ENCODE results near the gene BAIAP2L2.
"Not testable (repeated sequence)": the region's sequence is repeated elsewhere in the genome, so short reads cannot be mapped to it uniquely, and the experiment has no call there.

The BAIAP2L2 gene

GRCh38 chr22:38129021-38129420 lies 18.5 kb upstream of the BAIAP2L2 start:
- no peak overlapping the region for H3K4me3 ChIP-seq (ENCODE audit: low read depth, low read length)

- H3K4me3 ChIP-seq (ENCODE audit: low read depth, low read length): no peak overlapping the region
Observed at GRCh38 chr22:38127869-38128268, 17.4 kb upstream of the BAIAP2L2 start.

- H3K4me3 ChIP-seq (ENCODE audit: low read depth, low read length): no peak overlapping the region
Observed at GRCh38 chr22:38126928-38127668, 16.6 kb upstream of the BAIAP2L2 start.

DNA sequence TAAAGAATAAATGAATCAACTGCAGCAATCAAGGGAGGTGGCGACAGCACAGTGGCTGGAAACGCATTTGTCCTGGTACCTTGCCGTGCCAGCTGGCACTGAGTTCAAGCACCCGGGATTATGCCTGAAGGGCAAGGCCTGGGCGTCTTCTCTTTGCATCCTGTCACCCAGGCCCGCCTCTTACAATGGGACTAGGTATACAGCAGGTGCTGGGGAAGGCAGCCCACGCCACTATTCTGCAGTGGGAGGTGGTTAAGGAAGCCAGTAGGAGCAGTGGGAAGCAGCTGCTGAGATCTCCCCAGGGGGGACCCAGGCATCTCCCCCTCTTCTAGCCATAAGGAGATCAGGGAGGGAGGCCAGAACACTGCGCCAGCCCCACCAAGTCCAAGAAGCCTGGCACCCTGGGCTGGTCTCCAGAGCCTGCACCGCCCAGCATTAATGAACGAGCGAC lies 15.3 kb upstream of the BAIAP2L2 start:
- no peak overlapping the region for H3K4me3 ChIP-seq (ENCODE audit: low read depth, low read length)

- no peak overlapping the region for H3K4me3 ChIP-seq (ENCODE audit: low read depth, low read length)
Observed at GRCh38 chr22:38125038-38125610, 14.6 kb upstream of the BAIAP2L2 start.

GRCh38 chr22:38124236-38124974 lies 13.9 kb upstream of the BAIAP2L2 start:
- no peak overlapping the region for H3K4me3 ChIP-seq (ENCODE audit: low read depth, low read length)

DNA sequence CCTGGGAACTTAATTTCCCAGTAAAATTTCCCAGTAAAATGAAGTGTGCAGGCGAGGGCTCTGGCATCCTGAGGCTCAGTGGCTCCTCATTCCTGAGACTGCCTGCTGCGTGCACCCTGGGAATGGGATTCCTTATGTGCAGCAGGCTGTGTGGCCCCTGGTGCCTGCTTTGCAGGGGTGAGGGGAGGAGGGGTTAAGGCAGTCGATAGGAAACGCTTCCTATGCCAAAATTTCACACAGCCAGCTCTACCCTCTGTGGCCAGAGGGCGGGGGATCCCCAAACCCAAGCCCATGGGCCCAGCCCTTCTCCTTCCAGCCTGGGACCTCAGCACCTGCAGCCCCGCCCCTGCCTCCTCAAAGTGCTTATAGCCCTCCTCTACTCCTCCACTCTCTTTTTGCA lies 12.1 kb upstream of the BAIAP2L2 start:
- H3K4me3 ChIP-seq (ENCODE audit: low read depth, low read length): no peak overlapping the region

DNA sequence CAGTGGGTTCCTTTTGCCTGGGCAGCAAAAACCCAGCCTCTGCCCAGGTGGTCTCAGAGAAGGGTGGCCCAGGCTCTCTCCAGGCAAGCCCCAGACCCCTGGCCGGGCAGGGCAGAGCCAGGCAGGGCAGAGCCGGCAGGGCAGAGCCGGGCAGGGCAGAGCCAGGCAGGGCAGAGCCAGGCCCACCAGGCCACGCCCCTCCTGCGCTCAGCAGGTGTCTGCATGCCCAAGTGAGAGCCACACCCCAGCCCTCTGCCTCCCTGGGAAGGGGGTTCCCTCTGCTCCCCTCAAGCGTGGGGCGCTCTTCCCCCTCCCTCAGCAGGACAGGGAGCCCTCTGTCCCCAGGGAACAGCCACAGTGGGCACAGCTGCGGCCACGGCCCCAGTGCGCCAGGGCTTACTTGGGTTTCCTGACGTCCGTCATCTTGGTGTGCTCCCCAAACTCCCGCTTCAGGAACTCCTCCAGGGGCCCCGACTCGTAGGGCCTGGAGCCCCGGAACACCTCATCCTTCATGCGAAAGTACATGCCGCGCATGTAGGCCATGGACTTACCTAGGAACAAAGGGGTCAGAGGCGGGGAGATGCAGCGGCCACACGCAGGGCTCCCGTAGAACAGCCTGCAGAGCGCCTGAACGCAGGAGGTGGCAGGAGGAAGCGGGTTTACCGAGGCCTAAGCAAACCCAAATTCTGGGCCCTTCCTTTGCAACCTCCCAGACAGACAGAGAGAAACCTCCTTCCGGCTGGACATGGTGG lies 10.1 kb upstream of the BAIAP2L2 start:
- no peak overlapping the region for H3K4me3 ChIP-seq (ENCODE audit: low read depth, low read length)

DNA sequence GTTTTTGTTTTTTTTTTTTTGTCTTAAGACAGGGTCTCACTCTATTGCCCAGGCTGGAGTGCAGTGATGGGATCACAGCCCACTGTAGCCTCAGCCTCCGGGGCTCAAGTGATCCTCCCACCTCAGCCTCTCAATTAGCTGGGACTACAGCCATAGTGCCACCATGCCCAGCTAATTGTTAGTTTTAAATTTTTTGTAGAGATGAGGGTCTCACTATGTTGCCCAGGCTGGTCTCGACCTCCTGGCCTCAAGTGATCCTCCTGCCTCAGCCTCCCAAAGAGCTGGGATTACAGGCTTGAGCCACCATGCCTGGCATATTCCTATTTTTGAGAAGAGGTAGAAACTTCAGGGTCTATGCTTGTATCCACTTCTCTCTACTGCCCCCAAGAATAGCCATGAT lies 8.3 kb upstream of the BAIAP2L2 start:
- H3K4me3 ChIP-seq (ENCODE audit: low read depth, low read length): not testable (repeated sequence)

DNA sequence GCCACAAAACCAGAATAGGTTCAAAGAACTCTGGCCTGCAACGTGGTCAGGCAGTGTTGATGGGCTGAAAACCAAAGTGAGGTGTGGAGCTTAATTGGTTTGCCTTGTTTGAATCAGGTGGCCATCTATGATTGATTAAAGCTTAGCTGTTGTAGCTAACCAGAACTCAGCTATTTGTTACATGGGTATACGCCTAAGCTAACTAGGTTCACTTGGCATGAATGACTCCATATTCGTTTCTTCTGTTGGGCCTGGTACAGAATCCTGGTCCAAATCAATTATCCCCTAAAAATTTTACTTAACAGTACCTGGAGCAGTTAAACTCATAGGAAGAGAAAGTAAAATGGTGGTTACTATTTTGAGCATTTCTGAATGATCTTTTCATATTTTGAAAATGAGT lies 7.7 kb upstream of the BAIAP2L2 start:
- H3K4me3 ChIP-seq (ENCODE audit: low read depth, low read length): no peak overlapping the region

- H3K4me3 ChIP-seq (ENCODE audit: low read depth, low read length): not testable (repeated sequence)
Observed at GRCh38 chr22:38117556-38117955, 7.1 kb upstream of the BAIAP2L2 start.

DNA sequence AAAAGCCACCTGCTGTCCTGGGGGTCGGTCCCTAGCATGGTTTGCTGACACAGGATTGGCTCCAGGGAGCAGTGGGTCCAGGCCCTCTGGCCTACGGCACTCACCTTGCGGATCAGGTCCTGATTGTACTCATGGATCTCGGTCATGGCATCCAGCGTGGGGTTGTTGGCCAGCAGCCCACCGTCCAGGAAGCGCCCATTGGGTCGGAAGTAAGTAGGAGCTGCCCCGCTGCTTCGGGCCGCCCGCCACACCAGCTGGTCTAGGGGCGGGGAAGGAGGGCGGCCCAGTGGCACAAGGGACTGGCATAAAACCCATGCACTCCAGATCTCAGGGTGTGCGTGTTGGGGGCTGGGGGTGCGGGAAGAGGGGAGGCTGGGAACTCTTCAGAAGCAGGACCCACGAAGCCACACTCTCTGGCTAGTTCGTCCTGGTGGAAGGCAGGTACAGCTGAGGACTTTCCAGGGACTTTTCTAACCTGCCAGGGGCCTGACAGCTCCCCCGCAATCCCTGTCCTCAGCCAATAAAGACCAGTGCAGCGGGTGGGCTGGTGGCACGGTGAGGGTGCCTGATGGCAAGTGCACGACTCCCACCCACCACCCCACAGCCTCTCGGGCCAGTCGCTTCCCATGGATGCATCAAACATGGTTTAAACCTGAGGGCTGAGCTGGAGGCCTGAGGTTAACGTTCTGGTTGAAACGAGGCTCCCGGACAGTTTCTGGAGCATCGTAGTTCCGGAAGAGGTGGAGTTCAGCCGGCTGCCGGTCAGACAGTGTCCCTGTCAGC lies 5.1 kb upstream of the BAIAP2L2 start:
- H3K4me3 ChIP-seq (ENCODE audit: low read depth, low read length): no peak overlapping the region

DNA sequence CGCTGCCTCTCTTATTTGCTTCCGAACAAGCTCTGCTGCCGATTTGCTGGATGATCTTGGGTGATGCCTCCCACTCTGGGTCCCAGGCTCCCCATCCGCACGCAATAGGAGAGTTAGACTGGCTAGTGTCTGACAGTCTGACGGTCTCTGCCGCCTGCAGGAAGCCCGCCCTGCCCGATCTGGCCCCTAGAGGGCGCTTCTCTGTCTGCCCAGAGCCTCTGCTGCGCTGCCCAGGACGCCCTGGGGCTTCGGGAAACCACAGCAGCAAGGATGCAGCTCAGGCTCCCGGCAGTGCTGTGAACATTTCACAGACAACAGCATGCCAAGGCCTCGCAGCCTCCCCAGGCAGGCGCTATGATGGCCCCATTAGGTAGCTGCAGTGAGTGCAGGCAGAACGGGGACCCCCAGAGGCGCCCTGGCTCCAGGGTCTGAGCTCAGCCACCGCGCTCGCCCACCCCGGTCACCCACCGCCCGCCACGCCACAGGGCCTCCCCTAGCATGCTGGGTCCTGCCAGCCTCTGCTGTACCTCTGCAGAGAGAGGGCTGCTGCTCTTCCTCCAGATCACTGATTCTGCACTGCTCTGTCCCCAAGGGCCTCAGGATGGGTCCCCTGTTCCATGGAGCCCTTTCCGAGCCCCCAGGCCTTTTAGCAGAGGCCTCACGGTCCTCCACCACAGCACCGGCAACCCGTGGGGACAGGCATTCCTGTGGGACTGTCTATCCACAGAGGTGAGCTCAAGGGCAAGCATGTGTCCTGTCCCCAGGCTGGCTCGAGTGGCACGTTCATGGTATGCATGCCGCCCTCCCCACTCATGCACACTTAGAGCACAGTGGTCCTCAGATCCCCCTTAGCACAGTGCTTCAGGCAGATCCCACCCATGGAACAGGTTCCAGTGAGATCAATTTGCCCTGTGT lies 4.3 kb upstream of the BAIAP2L2 start:
- no peak overlapping the region for H3K4me3 ChIP-seq (ENCODE audit: low read depth, low read length)

DNA sequence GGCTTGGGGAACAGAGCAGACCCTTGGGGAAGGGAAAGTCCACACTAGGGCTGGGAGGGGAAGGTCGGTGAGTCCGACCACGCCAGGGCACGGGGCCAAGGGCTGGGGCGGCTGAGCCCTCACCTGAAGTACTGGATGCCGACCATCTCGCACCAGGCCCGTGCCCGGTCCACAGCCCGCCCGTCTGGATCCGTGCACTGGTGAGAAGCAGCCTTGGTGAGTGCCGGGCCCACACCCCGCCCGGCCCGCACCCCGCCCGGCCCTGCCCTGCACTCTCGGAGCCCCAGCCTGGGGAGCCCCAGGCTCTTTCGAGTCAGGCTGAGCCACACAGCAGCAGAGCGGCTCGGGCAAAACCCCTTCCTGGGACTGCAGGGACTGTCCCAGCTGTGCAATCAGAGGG lies 1.9 kb upstream of the BAIAP2L2 start:
- no peak overlapping the region for H3K4me3 ChIP-seq (ENCODE audit: low read depth, low read length)

DNA sequence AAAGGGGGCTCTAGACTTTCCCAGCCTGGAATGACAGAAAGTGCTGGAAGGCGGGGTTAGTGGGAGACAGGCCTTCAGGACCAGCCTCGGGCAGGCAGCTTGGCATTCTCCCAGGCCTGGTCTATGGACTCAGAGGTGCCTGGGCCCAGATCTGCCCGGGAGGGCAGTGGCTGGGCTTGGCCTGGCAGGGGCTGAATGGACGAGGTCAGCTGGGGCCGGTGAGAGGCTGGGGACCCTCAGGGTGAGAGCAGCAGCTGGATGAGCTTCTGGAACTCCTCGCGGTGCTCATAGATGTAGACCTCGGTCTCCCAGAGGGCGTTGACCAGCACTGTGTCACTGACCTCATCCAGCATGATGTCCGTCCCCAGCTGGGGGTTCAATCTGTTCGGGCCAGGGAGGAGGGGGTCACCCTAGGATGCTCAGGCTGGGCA lies 1.5 kb upstream of the BAIAP2L2 start:
- no peak overlapping the region for H3K4me3 ChIP-seq (ENCODE audit: low read depth, low read length)

DNA sequence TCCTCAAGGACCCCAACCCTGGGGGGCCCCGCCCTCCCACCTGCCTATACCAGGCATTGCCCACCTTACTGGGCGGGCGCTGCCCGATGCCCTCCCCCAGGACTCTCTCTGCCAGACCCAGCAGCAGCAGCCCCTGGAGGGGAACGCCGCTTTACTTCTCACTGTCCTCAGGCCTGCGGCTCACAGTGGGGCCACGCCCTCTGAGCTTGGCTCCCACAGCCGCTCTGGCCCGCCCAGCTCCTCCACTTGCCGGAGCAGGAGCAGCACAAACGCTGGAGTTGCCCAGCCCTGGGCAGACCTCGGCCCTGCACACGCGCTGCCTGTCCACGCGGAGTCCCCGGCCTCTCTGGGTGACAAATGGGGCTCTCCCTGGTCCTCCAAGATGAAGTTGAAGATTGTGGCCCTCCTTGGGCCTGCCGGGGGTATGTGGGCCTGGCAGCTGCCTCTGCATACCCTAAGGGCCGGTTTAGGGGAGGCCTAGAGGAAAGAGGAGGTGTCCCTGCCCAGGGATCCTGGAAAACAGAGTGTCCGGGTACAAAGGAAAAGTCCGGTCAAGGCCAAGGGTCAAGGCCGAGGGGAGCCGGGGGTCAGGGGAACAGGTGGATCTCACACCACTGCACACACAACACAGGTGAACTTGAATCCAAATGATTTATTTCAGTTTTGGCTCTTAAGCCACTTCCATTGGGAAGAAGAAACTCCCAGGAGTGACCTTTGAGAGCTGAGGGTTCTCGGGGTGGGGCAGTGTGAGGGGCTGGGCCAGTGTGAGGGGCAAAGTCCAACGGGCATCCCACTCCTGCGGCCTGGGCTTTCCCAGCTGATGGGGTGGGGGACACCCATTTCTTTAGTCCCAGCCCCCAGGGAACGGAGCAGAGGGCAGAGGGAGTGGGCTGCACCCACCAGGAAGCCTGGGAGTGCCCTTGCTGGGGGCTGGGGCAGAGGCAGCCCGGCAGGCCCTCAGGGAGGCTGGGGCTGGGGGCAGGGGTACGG lies 674 bp upstream of the BAIAP2L2 start:
- no peak overlapping the region for H3K4me3 ChIP-seq (ENCODE audit: low read depth, low read length)

DNA sequence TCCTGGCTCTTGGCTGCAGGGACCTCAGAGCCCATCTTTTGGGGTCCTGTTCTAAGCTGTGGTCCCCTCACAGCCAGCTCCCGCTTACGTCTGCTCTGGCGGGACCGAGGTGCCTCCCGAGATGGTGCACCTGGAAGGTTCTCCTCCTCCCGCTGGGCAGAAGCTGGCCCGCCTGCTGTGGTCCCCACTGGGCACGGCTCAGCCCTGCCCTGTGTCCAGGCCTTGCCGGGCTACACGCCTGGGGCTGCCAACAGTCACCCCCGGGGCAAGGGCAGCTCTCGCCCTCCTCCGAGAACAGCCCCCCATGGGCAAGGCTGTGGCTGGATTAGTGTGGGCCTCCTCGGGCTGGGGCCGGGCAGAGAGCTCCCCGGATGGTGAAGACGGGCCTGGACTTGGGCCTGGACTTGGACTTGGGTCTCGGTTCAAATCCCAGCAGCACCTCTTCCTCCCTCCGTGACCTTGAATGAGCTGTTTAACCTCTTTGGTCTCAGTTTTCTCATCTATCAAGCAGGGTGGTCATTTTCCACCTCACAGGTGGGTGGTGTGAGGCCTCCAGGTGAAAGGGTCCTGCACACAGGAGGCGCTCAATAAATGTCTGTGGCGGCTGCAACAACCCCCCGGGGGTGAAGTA lies 998 bp downstream of the BAIAP2L2 start:
- H3K4me3 ChIP-seq (ENCODE audit: low read depth, low read length): no peak overlapping the region

Measured in iPS-11a (cell line).